Subcutaneous abdominal adipose tissue (tissue), 5 donors: ENCODE results near the gene MACF1.

Experiments
- H3K27ac ChIP-seq: one replicate; pipeline ENCODE4 v1.7.0; 2013; ENCODE audit warnings: low read depth, mild to moderate bottlenecking, inconsistent platforms, low read length, moderate library complexity
- H3K27me3 ChIP-seq, 5 donors: one replicate each; pipeline ENCODE4 v1.7.0; 2013; ENCODE audit warnings: low read length in 5 of 5, inconsistent platforms in 1 of 5; ENCODE audit not compliant: control insufficient read depth in 5 of 5, insufficient read depth in 4 of 5
- H3K36me3 ChIP-seq, 5 donors: one replicate each; pipeline ENCODE4 v1.7.0; 2013; ENCODE audit warnings: low read length in 5 of 5; ENCODE audit not compliant: control insufficient read depth in 5 of 5, insufficient read depth in 5 of 5
- H3K4me1 ChIP-seq, 5 donors: one replicate each; pipeline ENCODE4 v1.7.0; 2013; ENCODE audit warnings: low read length in 5 of 5, mild to moderate bottlenecking in 3 of 5, moderate library complexity in 1 of 5; ENCODE audit not compliant: control insufficient read depth in 5 of 5, insufficient read depth in 5 of 5
- H3K4me3 ChIP-seq, 5 donors: one replicate each; pipeline ENCODE4 v1.7.0; 2013; ENCODE audit warnings: low read length in 5 of 5, low read depth in 1 of 5
- H3K9ac ChIP-seq, 5 donors: one replicate each; pipeline ENCODE4 v1.7.0; 2013; ENCODE audit warnings: low read length in 5 of 5, mild to moderate bottlenecking in 4 of 5, moderate library complexity in 3 of 5
- H3K9me3 ChIP-seq, 5 donors: one replicate each; pipeline ENCODE4 v1.7.0; 2013; ENCODE audit warnings: low read length in 5 of 5; ENCODE audit not compliant: control insufficient read depth in 5 of 5
- donor health status: healthy.
- donor health status: healthy.
- donor health status: healthy.
- donor health status: healthy.
- donor health status: healthy.

MACF1 gene

GRCh38 chr1:39415553-39415952 is 211.1 kb downstream of the MACF1 start:
- Histone ChIP-seq H3K4me1 (peaks cover 5 to 68% (median 64%) of the 10 kb centered on the region in 5 donors), H3K9ac (peak overlapping the region in 1 of 5 donors; percentile 49), H3K4me3 (peak overlapping the region in 1 of 5 donors; percentile 14), H3K9me3 (no peaks in the 10 kb centered on the region), H3K36me3 (peaks cover 0 to 23% (median 11%) of the 10 kb centered on the region in 5 donors), H3K27ac (no peak overlapping the region), H3K27me3 (no peaks in the 10 kb centered on the region)

DNA sequence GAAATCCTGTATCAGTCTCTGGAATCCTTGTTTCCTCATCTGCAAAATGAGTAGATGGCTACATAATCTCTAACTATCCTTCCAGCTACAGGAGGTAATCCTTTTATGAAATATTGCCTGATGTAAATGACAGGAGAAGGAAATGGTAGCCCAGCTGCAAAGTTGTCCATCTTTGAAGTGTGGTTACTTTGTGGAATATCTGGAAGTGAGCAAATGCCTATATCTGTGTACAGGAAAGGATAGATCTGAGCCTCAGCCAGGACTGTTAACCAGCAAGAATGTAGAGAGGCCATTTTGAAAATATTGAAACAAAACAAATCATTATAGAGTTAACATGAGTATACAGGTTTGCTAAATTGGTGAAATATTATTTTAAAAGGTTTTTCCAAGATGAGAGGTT is 212.1 kb downstream of the MACF1 start:
- Histone ChIP-seq H3K4me1 (peaks cover 3 to 65% (median 61%) of the 10 kb centered on the region in 5 donors), H3K9me3 (no peaks in the 10 kb centered on the region), H3K9ac (no peak overlapping the region), H3K36me3 (peaks cover 0 to 23% (median 11%) of the 10 kb centered on the region in 5 donors), H3K27me3 (no peaks in the 10 kb centered on the region), H3K27ac (no peak overlapping the region), H3K4me3 (no peak overlapping the region)

DNA sequence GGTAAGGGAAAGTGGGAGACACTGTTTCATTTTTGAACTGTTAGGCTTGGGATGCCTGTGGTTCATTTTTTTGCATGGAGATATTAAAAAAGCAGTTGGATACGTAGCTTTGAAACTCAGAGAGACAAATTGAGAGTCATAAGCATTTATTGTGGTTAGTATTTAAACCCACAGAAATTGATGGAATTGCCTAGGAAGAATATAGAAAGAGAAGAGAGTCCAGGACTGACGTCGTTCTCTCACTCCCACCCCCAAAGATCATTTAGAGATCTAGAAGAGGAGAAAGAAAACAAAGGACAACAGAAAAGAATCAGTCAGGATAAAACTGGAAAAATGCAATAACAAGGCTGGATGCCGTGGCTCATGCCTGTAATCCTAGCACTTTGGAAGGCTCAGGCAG is 213.7 kb downstream of the MACF1 start:
- Histone ChIP-seq H3K27ac (no peak overlapping the region), H3K36me3 (peaks cover 10 to 26% (median 13%) of the 10 kb centered on the region in 5 donors), H3K9me3 (no peaks in the 10 kb centered on the region), H3K27me3 (no peaks in the 10 kb centered on the region), H3K9ac (no peak overlapping the region), H3K4me3 (no peak overlapping the region), H3K4me1 (peaks cover 0 to 57% (median 47%) of the 10 kb centered on the region in 5 donors)

DNA sequence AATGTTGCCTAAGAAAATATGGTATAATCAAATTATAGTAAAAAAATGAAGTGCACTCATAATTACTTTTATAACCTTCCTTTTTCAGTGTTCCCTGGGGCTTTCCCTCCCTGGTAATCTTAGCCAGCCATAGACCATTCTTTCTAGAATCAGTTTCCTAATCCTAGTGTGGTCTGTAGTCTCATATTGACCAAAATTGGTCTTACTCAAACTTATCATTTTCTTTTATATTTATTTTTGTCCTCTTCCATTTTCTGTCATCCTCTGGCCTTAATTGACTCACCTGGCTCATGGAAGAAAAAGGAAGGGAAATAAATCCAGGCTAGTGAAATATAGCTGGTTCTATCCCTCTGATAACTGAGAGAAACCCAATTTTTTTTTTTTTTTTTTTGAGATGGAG is 216.0 kb downstream of the MACF1 start:
- peaks cover 22 to 38% (median 31%) of the 10 kb centered on the region in 5 donors for H3K36me3 ChIP-seq
- H3K27me3 ChIP-seq, result no peaks in the 10 kb centered on the region
- no peak overlapping the region for H3K4me3 ChIP-seq
- H3K27ac ChIP-seq, result no peak overlapping the region
- H3K4me1 ChIP-seq, result peaks cover 0 to 39% (median 30%) of the 10 kb centered on the region in 5 donors
- H3K9ac ChIP-seq, result no peak overlapping the region
- H3K9me3 ChIP-seq, result no peaks in the 10 kb centered on the region

DNA sequence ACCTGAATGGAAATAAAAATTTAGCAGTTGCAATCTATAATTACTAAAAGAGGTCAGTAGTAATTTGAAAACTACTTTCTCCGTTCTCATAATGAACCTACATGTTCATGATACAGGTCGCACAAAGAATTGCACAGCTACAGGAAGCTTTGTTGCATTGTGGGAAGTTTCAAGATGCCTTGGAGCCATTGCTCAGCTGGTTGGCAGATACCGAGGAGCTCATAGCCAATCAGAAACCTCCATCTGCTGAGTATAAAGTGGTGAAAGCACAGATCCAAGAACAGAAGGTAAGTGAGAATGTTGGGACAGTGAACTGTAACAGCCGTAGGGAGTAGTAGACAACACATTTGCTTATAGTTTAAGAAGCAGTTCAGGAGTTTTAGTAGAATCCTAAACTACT is 218.1 kb downstream of the MACF1 start:
- H3K9me3 ChIP-seq, result no peaks in the 10 kb centered on the region
- no peak overlapping the region for H3K27ac ChIP-seq
- H3K4me1 ChIP-seq, result peaks cover 0 to 25% (median 18%) of the 10 kb centered on the region in 5 donors
- peaks cover 30 to 50% (median 43%) of the 10 kb centered on the region in 5 donors for H3K36me3 ChIP-seq
- H3K9ac ChIP-seq, result no peak overlapping the region
- no peaks in the 10 kb centered on the region for H3K27me3 ChIP-seq
- no peak overlapping the region for H3K4me3 ChIP-seq

GRCh38 chr1:39425151-39425550 is 220.7 kb downstream of the MACF1 start:
- no peak overlapping the region for H3K27ac ChIP-seq
- peaks cover 51 to 71% (median 57%) of the 10 kb centered on the region in 5 donors for H3K36me3 ChIP-seq
- H3K4me1 ChIP-seq, result peaks cover 0 to 16% (median 9%) of the 10 kb centered on the region in 5 donors
- H3K4me3 ChIP-seq, result no peak overlapping the region
- H3K27me3 ChIP-seq, result no peaks in the 10 kb centered on the region
- H3K9me3 ChIP-seq, result no peaks in the 10 kb centered on the region
- peak overlapping the region in 1 of 5 donors; percentile 7 for H3K9ac ChIP-seq

- Histone ChIP-seq H3K27me3 (no peaks in the 10 kb centered on the region), H3K27ac (no peak overlapping the region), H3K4me3 (no peak overlapping the region), H3K4me1 (peaks cover 0 to 13% (median 8%) of the 10 kb centered on the region in 5 donors), H3K36me3 (peaks cover 55 to 76% (median 61%) of the 10 kb centered on the region in 5 donors), H3K9me3 (no peaks in the 10 kb centered on the region), H3K9ac (no peak overlapping the region)
These were observed 221.1 kb downstream of the MACF1 start for GRCh38 chr1:39425634-39426033.

- Histone ChIP-seq H3K36me3 (peaks cover 63 to 83% (median 68%) of the 10 kb centered on the region in 5 donors), H3K4me3 (no peak overlapping the region), H3K9me3 (no peaks in the 10 kb centered on the region), H3K4me1 (peaks cover 0 to 8% (median 4%) of the 10 kb centered on the region in 5 donors), H3K9ac (peak overlapping the region in 1 of 5 donors; percentile 15), H3K27me3 (no peaks in the 10 kb centered on the region), H3K27ac (no peak overlapping the region)
These were observed 221.9 kb downstream of the MACF1 start for GRCh38 chr1:39426346-39426745.

- Histone ChIP-seq H3K4me3 (no peak overlapping the region), H3K9me3 (no peaks in the 10 kb centered on the region), H3K36me3 (peaks cover 65 to 88% (median 71%) of the 10 kb centered on the region in 5 donors), H3K4me1 (no peaks in the 10 kb centered on the region), H3K9ac (no peak overlapping the region), H3K27ac (no peak overlapping the region), H3K27me3 (no peaks in the 10 kb centered on the region)
These were observed 222.9 kb downstream of the MACF1 start for GRCh38 chr1:39427374-39427773.

- Histone ChIP-seq H3K36me3 (peaks cover 65 to 88% (median 71%) of the 10 kb centered on the region in 5 donors), H3K9ac (no peak overlapping the region), H3K4me3 (no peak overlapping the region), H3K27me3 (no peaks in the 10 kb centered on the region), H3K9me3 (no peaks in the 10 kb centered on the region), H3K27ac (no peak overlapping the region), H3K4me1 (no peaks in the 10 kb centered on the region)
These were observed 223.4 kb downstream of the MACF1 start for GRCh38 chr1:39427912-39428311.
